HG03575 (cell line): ENCODE measurements around the gene SPOUT1.

Experiments used
- ATAC-seq: cut with Tn5 transposase; IDR thresholded peaks from one replicate; pipeline ENCODE4 v1.9.1; 2021; ENCODE audit not compliant: unreplicated experiment, insufficient number of reproducible peaks, low FRiP score; ENCODE audit errors: extremely low read depth

SPOUT1 gene

DNA sequence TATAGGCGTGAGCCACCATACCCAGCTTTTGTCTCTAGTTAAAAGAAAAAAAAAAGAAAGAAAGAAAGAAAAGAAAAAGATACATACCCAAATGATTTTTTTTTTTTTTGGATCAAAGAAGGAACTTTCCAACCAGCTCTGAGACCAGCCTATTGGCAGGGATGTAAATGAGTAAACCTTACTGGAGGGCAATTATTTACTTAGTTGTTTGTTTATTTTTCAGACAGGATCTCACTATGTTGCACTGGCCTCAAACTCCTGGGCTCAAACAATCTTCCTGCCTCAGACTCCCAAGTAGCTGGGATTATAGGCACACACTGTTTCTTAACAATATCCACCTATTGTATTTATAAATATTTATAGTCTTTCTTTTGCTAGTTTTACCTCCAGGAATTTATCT is 10.9 kb upstream of the SPOUT1 start:
- ATAC-seq, result no peak

DNA sequence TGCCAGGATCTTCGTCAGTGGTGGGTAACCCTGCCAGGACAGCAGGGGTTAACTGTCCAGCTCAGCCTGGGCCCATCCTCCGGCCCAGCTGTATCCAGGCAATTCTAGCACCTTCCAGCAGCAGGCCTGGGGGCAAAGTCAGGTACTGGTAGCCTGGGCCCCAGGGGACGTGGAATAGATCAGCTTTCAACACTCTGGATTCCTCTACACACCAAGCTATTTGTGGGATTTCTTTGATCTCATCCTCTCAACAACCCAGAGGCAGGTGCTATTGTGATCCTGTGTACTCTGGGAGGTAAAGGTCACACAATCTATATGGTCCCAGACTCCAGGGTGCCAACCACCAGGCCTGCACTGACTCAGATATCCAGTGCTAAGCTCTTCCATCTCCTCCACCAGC is 8.7 kb upstream of the SPOUT1 start:
- no peak for ATAC-seq

DNA sequence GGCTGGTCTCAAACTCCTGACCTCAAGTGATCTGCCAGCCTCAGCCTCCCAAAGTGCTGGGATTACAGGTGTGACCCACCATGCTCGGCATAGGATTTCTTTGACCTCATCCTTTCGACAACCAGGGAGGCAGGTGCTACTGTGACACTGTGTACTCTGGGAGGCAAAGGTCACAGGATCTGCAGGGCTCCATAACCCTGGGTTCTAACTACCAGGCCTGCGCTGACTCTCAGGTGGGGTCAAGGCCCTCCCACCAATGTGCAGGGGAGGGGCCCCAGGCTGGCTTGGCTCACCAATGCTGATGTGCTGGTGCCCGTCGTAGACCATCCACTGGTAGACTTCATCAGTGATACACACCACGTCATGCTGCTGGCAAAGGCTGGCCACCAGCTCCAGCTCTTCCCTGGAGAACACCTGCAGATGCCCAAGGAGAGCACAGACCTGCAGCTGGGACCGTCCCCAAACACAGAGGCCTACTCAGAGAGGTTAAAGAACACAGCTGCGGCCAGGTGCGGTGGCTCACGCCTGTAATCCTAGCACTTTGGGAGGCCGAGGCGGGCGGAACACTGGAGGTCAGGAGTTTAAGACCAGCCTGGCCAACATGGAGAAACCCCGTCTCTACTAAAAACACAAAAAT is 7.0 kb upstream of the SPOUT1 start:
- no peak for ATAC-seq

DNA sequence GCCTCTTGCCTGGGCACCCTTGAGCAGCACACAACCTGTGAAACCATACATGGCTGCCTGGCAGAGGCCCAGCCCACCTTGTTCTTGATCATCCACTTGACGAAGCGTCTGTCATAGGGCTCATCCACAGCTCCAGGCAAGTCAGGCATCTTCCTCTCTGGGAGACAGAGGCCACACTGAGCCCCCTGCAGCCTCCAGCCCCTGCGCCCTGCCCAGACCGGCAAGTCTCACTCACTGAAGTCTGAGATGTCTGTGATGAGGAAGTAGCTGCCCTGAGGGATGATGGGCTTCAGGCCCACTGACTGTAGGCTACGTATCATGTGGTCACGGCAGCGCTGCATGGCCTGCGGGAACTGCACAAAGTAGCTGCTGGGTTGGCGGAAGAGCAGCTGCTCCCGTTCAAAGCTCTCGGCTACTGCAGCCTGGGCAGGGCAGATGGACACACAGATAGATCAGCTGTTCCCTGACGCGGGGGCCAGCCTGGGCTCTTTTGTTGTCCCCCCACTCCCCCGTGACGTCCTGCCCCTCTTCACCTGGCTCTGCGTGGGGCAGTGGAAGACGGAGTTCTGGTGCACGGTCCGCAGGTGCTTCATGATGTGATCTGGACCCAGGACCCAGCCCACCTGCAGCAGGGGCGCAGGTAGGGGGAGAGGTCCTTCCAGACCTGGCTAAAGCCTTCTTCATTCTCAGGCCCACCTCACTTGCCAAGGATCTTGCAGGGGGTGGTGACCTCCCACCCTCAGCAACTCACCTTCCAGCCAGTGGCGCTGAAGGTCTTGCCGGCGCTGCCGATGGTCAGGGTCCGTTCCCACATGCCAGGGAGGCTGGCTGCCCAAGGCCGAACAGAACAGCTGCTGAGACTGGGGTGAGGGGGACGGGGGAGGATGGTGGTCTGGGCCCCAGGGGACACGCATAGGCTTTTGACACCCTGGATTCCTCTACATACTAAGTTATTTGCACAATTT is 5.9 kb upstream of the SPOUT1 start:
- ATAC-seq, result no peak

DNA sequence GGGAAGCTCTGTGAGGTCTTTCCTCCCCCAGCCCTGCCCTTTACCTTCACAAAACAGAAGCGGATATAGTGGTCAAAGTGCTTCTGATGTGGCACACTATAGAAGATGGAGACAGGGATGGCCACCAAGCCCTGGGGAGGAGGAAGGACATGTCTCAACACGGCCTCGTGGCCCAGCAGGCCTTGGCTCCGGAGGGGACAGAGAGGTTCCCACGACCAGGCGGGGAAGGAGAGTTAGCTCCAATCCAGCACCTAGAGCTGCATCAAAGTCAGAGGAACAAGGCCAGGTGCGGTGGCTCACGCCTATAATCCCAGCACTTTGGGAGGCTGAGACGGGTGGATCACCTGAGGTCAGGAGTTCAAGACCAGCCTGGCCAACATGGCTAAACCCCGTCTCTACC is 4.1 kb upstream of the SPOUT1 start:
- ATAC-seq, result no peak

DNA sequence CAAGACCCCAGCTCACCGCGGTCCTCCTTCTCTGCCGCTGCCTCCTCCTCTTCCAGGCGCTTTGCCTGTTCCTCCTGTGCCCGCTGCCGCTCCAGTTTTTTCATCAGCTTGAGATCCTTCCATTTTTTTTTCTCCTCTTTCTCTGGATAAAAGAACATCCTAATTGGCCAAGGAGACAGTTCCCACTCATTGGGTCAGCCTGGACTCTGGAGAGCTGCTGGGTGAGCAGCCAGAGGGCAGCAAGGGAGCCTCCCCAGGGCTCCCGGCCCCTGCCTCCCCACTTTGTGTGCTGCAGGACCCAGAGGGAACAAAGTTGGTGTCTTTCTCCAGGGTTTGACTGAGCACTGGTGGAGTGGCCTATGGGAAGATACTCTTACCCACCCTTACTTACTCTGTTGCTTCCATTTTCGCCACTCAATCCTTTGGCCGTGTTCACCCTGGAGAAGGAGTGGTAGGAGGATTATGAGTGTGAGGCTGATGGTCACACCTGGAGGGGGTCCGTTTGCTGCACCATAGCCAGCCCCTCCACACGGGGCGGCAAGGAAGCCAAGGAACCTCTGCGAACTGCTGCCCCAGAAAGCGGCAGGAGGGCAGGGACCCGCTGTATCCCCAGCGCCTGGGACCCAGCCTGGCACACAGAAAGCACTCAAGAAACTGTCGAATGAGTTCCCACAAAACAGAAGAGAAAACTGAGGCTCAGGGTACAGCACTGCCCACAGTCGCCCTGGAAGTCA is 708 bp downstream of the SPOUT1 start:
- no peak for ATAC-seq

DNA sequence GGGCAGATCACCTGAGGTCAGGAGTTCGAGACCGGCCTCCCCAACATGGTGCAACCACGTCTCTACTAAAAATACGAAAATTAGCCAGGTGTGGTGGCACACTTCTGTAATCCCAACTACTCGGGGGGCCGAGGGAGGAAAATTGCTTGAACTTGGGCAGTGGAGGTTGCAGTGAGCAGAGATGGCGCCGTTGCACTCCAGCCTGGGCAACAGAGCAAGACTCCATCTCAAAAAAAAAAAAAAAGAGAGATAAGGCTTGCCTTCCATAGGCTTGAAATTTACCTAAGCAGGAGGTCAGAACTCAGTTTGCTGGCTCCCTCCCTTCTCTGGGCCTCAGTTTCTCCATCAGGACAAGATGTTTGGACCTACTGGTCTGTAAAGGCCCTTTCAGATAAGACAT is 1.3 kb downstream of the SPOUT1 start:
- ATAC-seq, result no peak

DNA sequence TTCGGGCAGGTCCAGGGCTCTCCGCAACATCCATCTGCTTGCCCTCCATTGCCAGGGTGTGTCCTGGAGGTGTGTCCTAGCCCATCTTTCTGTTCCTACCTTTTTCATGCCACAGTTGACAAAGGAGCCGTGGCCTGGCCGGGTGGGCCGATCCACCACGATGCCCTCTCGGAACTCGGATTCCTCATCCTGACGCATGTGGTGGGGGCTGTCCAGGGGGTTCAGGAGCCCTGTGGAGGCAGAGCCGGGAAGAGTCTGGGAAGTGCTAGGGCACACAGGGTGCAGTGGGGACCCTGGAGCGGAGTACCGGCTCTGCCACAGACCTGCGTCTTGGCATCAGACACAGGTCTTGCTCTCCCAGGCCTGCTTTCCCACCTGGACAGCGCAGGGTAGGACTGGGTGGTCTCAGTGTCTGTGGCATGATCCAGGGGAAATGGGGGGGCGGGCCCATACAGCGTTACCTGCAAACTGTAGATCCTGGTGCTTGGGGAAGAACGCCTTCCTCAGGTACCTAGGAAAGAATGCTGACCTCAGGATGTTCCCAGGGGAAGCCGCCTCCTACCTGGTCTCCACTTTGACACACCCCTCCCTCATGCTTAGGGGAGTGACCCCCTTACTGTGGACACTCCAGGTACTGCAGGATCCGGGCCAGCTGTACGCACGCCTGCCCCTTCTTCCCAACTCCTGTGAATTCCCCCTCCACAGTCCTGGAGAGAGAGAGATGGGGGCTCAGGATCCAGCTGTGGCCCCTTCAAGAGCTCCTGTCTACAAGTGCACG is 3.5 kb downstream of the SPOUT1 start:
- no peak for ATAC-seq

DNA sequence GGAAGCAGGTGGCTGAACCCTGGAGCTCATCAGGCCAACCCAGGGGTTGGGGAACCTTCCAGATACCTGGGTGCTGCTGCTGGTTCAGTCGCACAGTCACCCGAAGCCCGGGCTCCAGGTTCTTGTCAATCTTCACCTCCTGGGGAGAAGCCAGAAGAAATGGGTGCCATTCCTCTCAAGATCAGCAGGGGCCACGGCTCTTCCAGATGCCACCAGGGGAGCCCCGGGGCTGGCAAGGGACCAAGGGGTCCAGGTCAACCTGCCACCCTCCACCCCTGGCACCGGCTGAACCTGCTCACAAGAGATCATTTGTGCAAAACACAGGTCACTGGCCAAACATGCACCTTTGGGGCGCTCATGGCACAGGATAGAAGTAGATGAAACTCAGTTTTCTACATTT is 4.7 kb downstream of the SPOUT1 start:
- no peak for ATAC-seq

DNA sequence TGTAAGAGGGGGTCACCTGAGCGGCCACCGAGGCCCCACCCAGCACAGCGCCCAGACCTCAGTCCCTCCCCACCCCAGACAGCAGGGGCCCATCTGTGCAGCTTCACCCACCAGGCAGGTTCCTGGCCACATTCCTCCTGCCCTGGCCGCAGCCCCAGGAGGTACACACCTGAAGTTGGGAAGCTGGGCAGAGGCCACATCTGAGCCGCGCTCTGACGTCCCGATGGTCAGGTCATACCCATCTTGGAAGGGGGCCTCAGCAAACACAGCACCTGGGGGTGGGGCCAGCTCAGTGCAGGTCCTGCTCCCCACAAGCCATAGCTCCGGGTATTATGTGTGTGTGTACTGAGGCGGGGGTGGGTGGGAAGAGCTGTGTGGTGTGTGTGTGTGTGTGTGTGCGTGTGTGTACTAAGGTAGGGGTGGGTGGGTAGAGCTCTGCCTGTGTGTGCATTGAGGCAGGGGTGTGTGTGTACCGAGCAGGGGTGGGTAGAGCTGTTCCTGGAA is 5.6 kb downstream of the SPOUT1 start:
- ATAC-seq, result no peak

DNA sequence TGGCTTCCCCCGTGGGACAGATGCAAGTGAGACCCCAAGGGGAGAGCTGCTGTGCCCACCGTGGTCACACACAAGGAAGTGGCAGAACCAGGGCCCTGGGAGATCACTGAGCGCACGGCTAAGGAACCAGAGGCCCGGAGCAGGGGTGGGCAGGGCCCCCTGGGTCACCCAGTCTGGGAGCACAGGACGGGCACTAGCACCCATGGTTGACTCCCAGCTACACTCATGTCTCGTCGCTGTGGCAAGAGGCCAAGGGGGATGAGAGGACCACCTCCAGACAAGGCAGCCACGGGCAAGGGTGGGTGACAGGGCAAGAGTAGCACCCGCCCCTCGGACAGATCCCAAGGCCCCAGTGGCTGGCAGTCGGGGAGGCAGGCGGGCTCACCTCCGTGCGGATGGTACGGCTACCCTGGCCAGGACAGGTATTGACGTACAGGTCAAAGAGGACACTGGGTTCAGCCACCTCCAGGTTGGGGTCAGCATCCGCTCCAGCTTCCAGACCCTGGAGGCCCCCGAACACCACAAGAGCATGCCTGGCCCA is 6.2 kb downstream of the SPOUT1 start:
- no peak for ATAC-seq

DNA sequence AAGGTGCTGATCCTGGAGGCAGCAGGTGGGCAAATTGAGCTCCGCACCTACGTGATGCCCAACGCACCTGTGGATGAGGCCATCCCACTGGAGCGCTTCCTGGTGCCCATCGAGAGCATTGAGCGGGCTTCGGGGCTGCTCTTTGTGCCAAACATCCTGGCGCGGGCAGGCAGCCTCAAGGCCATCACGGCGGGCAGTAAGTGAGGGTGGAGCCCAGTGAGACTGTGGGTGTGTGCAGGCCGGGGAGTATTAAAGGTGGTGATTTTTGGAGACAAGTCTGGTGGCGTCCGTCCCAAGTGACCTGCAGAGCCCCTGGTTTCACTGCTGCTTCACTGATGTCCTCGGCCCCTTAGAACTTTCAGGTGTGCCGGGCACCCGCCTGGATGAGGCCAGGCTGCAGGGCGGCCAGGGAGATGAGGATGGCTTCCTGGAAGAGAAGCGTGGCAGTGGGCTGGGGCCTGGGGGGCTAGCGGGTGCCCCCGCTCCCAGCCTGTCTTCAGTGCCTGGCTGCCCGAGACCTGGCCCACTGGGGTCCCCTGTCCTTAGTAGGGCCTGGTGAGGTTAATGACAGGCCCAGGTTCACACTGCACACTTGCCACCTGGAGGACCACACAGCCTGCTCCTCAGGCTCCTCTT is 7.1 kb downstream of the SPOUT1 start:
- no peak for ATAC-seq

DNA sequence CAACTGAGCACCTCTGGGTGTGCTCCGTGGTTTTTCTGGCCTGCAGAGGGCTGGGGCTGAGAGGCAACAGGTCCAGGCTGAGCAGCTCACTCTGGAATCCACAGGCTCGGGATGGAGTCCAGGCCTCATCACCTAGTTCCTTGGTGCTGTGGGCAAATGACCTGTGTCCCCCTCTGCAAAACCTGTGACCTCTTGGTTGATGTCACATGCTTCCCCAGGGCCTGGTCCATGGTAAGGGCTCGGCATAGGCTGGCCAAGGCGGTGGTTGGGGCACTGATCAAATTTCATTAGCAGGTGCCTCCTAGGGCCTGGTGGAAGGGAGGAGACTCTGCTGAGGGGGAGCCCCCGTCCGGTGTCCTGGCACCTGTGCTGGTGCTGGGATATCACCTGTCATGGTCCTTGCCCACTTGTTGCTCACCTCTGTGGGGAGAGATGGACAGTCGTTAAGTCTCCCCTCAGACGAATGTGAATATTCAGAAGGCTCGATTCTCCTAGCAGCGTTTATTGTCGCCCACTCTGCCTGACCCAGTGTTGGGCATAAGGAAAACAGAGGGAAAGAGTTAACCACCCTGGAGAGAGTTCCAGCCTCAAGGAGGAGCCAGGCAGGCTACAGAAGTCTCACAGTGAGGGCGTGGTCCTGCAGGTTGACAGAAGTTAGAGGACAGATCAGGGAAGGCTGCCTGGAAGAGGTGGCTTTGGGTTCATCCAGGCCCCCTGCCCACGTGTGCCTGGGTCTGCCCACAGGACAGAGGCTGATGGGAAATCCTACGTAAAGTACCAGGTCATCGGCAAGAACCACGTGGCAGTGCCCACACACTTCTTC is 7.8 kb downstream of the SPOUT1 start:
- no peak for ATAC-seq

DNA sequence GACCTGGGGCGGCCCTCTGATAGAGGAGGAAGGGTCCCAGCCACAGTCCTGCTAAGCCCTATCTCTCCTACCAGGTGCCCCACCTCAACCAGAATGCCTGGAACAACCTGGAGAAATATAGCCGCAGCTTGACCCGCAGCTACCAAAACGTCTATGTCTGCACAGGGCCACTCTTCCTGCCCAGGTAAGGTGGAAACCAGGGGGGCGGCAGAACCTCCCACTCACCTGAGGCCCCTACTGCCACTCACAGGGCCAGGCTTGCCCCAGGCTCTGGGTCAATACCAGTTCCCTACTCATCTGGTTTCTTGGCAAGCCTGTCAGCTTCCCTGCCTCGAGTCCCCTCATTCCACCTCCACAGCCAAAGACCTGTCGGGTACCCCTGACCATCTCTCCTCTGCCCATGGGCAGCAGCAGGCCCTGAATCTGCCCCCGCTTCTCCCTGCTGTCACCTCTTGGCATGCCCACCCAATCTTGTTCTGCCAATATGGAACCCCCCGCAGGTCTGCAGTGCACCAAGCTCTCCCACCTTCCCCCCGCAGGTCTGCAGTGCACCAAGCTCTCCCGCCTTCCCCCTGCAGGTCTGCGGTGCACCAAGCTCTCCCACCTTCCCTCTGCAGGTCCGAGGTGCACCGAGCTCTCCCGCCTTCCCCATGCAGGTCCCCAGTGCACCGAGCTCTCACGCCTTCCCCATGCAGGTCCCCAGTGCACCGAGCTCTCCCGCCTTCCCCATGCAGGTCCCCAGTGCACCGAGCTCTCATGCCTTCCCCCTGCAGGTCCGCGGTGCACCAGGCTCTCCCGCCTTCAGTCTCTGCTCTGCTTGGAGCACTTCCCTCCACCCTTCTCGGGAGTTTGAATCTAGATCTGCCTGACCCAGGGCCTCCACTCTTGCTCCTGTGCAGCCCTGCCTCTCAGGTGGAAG is 8.7 kb downstream of the SPOUT1 start:
- ATAC-seq, result no peak

DNA sequence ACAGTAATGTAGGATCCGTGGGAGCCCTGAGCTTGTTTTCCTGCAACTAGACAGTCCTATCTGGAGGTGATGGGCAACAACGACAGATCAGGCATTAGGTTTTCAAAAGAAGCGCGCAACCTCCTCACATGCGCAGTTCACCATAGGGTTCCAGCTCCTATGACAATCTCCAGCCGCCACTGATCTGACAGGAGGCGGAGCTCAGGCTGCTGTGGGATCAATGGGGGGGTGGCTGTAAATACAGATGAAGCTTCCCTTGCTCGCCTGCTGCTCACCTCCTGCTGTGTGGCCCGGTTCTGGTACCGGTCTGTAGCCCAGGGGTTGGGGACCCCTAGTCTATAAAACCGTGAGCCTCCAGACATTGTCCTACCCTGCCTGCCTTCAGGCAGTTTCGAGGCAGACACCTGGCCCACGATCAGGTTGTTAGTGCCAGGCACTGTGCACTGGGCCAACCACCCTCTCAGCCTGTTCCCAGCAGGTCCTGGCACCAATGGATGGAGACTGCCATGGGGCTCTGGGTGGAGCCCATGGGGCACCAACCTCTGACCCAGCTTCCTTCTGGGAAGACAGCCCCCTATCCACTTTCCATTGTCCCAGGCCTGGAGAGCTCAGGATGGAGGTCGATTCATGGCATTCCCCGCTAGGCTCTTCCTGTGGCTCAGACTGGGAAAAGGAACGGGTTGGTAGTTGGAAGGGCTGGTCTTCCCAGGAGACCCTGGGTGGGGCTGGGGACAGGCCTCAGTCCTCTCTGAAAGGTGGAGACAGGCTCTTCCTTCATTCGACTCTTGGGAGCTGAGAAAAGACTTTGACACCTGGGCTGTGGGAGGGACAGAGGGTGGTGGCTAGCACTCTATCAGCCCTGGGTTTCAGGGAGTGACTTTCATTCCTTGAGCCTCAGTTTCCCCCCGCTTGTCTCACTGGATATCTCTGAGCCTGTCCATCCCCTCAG is 9.6 kb downstream of the SPOUT1 start:
- ATAC-seq, result no peak
